Right lung (tissue), 5 donors: ENCODE data around the gene FGL2. TPM values are rescaled to one million over a fixed set of nuclear protein-coding genes. Genes with fewer than 3 reads are reported as not detected.
"Not testable (repeated sequence)": the region's sequence is repeated elsewhere in the genome, so short reads cannot be mapped to it uniquely, and the experiment has no call there.

ENCODE experiments used
- DNase-seq, 2 donors: peaks; one replicate each; pipeline ENCODE4 v3.0.0-alpha.2; 2013
- polyA plus RNA-seq, 5 donors: library from polyadenylated mRNA; unstranded; fragments of 120-200 nt; gene quantifications; one replicate each; pipeline versions ENCODE4 v1.2.1 to v1.2.3, GENCODE V29; 2013; ENCODE audit warnings: inconsistent platforms in 1 of 5, low replicate concordance in 1 of 5; ENCODE audit not compliant: insufficient read length in 5 of 5, insufficient read depth in 1 of 5

The FGL2 gene
- polyA plus RNA-seq, 5 donors: 5.5 to 9.2 (median 8.3) TPM

- DNase-seq: no peak
Observed at GRCh38 chr7:77217474-77218185, 18.0 kb upstream of the FGL2 start.

- no peak for DNase-seq
Observed at GRCh38 chr7:77216181-77216845, 16.7 kb upstream of the FGL2 start.

GRCh38 chr7:77209479-77210139, 10.0 kb upstream of the FGL2 start:
- DNase-seq: no peak

GRCh38 chr7:77208416-77208815, 8.8 kb upstream of the FGL2 start:
- DNase-seq: no peak

- no peak for DNase-seq
Observed at GRCh38 chr7:77205706-77206105, 6.1 kb upstream of the FGL2 start.

- no peak for DNase-seq
Observed at GRCh38 chr7:77202481-77202976, 2.9 kb upstream of the FGL2 start.

- no peak for DNase-seq
Observed at GRCh38 chr7:77200542-77200941, 923 bp upstream of the FGL2 start.

- DNase-seq: no peak
Observed at GRCh38 chr7:77197141-77197540, 2.5 kb downstream of the FGL2 start.

- DNase-seq: no peak
Observed at GRCh38 chr7:77188731-77189437, 10.7 kb downstream of the FGL2 start.

GRCh38 chr7:77185866-77186265, 13.8 kb downstream of the FGL2 start:
- DNase-seq: no peak

- DNase-seq: no peak
Observed at GRCh38 chr7:77184990-77185389, 14.6 kb downstream of the FGL2 start.

GRCh38 chr7:77184463-77184862, 15.2 kb downstream of the FGL2 start:
- DNase-seq: no peak

GRCh38 chr7:77182261-77182660, 17.4 kb downstream of the FGL2 start:
- DNase-seq: no peak

GRCh38 chr7:77181734-77182133, 17.9 kb downstream of the FGL2 start:
- DNase-seq: no peak

- DNase-seq: no peak
Observed at GRCh38 chr7:77181015-77181595, 18.5 kb downstream of the FGL2 start.

GRCh38 chr7:77178024-77178423, 21.6 kb downstream of the FGL2 start:
- not testable (repeated sequence) for DNase-seq

GRCh38 chr7:77177321-77177904, 22.2 kb downstream of the FGL2 start:
- not testable (repeated sequence) for DNase-seq

- DNase-seq: not testable (repeated sequence)
Observed at GRCh38 chr7:77175274-77175800, 24.3 kb downstream of the FGL2 start.

- not testable (repeated sequence) for DNase-seq
Observed at GRCh38 chr7:77174418-77174817, 25.2 kb downstream of the FGL2 start.

- DNase-seq: not testable (repeated sequence)
Observed at GRCh38 chr7:77172437-77173172, 27.0 kb downstream of the FGL2 start.
